Endothelial cell of umbilical vein (primary cell): ENCODE data around the gene RIBC2. TPM values are rescaled to one million over a fixed set of nuclear protein-coding genes. Genes with fewer than 3 reads are reported as not detected.
"Not testable (repeated sequence)": the region's sequence is repeated elsewhere in the genome, so short reads cannot be mapped to it uniquely, and the experiment has no call there.

Experiments used
- BruUV-seq: library from RNA; stranded (reverse); fragments of 400-500 nt; replicated peaks from 2 replicates; lab custom pipeline; 2021; lab: Mats Ljungman, UMichigan
- CTCF ChIA-PET: fragments of 300-600, 350-600 bp; sonication (Branson Sonifier 250); formaldehyde crosslinking; loops from one replicate; lab custom pipeline; 2021; ENCODE audit warnings: antibody characterized with exemption, inconsistent platforms; lab: Charles Lee
- POLR2A ChIA-PET: fragments of 300-600, 350-600 bp; sonication (Branson Sonifier 250); formaldehyde crosslinking; loops from one replicate; lab custom pipeline; 2021; ENCODE audit warnings: antibody characterized with exemption, inconsistent platforms; lab: Charles Lee
- DNase-seq: peaks from one replicate; pipeline ENCODE4 v3.0.0-alpha.2; 2011; ENCODE audit warnings: low read depth, low spot score
- FAIRE-seq: peaks from 2 replicates; lab custom pipeline; 2011; peaks lifted over from hg19 to GRCh38; lab: Jason Lieb, UNC
- H2AFZ ChIP-seq: 2 replicates; pipeline ENCODE4 v1.6.0; 2012; ENCODE audit warnings: low read depth, low read length, control low read depth, inconsistent platforms
- H3K27ac ChIP-seq: 2 replicates; pipeline ENCODE4 v1.5.1; 2011; ENCODE audit warnings: low read depth, mild to moderate bottlenecking, control low read depth, low read length, moderate library complexity; ENCODE audit not compliant: insufficient read depth
- H3K27me3 ChIP-seq, 2 experiments: 2 replicates each; pipeline versions ENCODE4 v1.6.0 to v1.6.1; 2011; ENCODE audit warnings: low read length in 2 of 2, mixed read lengths in 1 of 2; ENCODE audit not compliant: control insufficient read depth in 2 of 2, insufficient read depth in 2 of 2
- H3K36me3 ChIP-seq, 2 experiments: 2 replicates in 1 of 2; 3 replicates in 1 of 2; pipeline ENCODE4 v1.5.1; 2011; ENCODE audit warnings: low read length in 2 of 2, mild to moderate bottlenecking in 1 of 2, moderate library complexity in 1 of 2; ENCODE audit not compliant: control insufficient read depth in 2 of 2, insufficient read depth in 2 of 2; ENCODE audit errors: extremely low read depth in 1 of 2
- H3K4me1 ChIP-seq: 3 replicates; pipeline ENCODE4 v1.5.1; 2011; ENCODE audit warnings: mild to moderate bottlenecking, low read length; ENCODE audit not compliant: control insufficient read depth, insufficient read depth; ENCODE audit errors: extremely low read depth
- H3K4me2 ChIP-seq: 2 replicates; pipeline ENCODE4 v1.6.1; 2011; ENCODE audit warnings: low read length, control low read depth, mixed read lengths; ENCODE audit not compliant: insufficient read depth
- H3K4me3 ChIP-seq, 3 experiments: fragments of 200-600 bp in 1 of 3; sonication (generic), shearing (Covaris generic) in 1 of 3; replicated peaks in 1 of 3; 2 replicates each; pipeline ENCODE4 v1.5.1; 2011 to 2016; ENCODE audit warnings: control low read depth in 3 of 3, low read length in 3 of 3, mild to moderate bottlenecking in 2 of 3, inconsistent platforms in 1 of 3, low read depth in 1 of 3, moderate library complexity in 1 of 3; ENCODE audit not compliant: insufficient read depth in 1 of 3
- H3K79me2 ChIP-seq: 2 replicates; pipeline ENCODE4 v1.6.0; 2012; ENCODE audit warnings: low read length, inconsistent platforms; ENCODE audit not compliant: control insufficient read depth, insufficient read depth
- H3K9ac ChIP-seq: replicated peaks from 2 replicates; pipeline ENCODE3; 2011; ENCODE audit warnings: low read length, control low read depth; ENCODE audit not compliant: insufficient read depth; ENCODE audit errors: extremely low read depth
- H3K9me1 ChIP-seq: replicated peaks from 3 replicates; pipeline ENCODE4 v1.6.0; 2011; ENCODE audit warnings: mild to moderate bottlenecking, low read length; ENCODE audit not compliant: control insufficient read depth, insufficient read depth; ENCODE audit errors: extremely low read depth
- H3K9me3 ChIP-seq: replicated peaks from 2 replicates; pipeline ENCODE4 v1.5.1; 2012; ENCODE audit warnings: low read length, inconsistent platforms; ENCODE audit not compliant: control insufficient read depth, insufficient read depth
- H4K20me1 ChIP-seq: replicated peaks from 2 replicates; pipeline ENCODE3; 2011; ENCODE audit warnings: mild to moderate bottlenecking, low read length; ENCODE audit not compliant: control insufficient read depth, insufficient read depth; ENCODE audit errors: extremely low read depth
- FOS ChIP-seq: IDR thresholded peaks from 2 replicates; pipeline ENCODE4 v1.6.1; 2011; ENCODE audit warnings: mild to moderate bottlenecking, low read length, moderate library complexity, borderline replicate concordance; ENCODE audit not compliant: insufficient read depth
- GATA2 ChIP-seq: IDR thresholded peaks from 2 replicates; pipeline ENCODE4 v1.7.0; 2011; ENCODE audit warnings: low read depth, mild to moderate bottlenecking, moderate library complexity, mixed read lengths, low read length; ENCODE audit not compliant: insufficient read length, insufficient read depth
- JUN ChIP-seq: IDR thresholded peaks from 2 replicates; pipeline ENCODE4 v1.6.1; 2011; ENCODE audit warnings: borderline replicate concordance, low read depth; ENCODE audit not compliant: insufficient read length, insufficient read depth
- MYC ChIP-seq: IDR thresholded peaks from one replicate; pipeline ENCODE4 v1.6.1; 2011; ENCODE audit warnings: mild to moderate bottlenecking, low read depth, low read length
- POLR2A ChIP-seq: IDR thresholded peaks from 2 replicates; pipeline ENCODE4 v1.6.1; 2012; ENCODE audit warnings: low read depth, mild to moderate bottlenecking, control low read depth, low read length
- dilution Hi-C: fragments of 300-500 bp; cut with MboI; formaldehyde crosslinking; loops from one replicate; pipeline ENCODE4 v1.15.0; 2019; ENCODE audit warnings: low sequenced_read_pairs; ENCODE audit not compliant: extremely low pct_ligation_motif_present
- intact Hi-C: fragments of 100-400 bp; cut with micrococcal nuclease; formaldehyde crosslinking; loops from one replicate; pipeline ENCODE4 v1.10.0; 2022
- polyA plus RNA-seq, 4 experiments: library from polyadenylated mRNA; depleted of rRNA in 3 of 4; stranded (reverse) in 3 of 4; unstranded in 1 of 4; fragments of >200 nt; gene quantifications; 2 replicates each; pipeline versions ENCODE4 v1.2.1 to v1.2.3, GENCODE V29; 2011 to 2012; ENCODE audit warnings: missing spikeins in 1 of 4
- total RNA-seq: library from RNA; stranded (reverse); gene quantifications from 2 replicates; pipeline ENCODE4 v1.2.3, GENCODE V29; 2021
- TF ChIP-seq, protein P1 (sequence below): IDR thresholded peaks from 2 replicates; pipeline ENCODE4 v1.6.1; 2011; ENCODE audit not compliant: insufficient read depth, insufficient read length

Gene RIBC2
- total and polyA plus RNA-seq, 2 donors (not counting 3 experiments of a cell fraction or from before 2014, with no cell fraction given) = 1.2 to 5.7 TPM

DNA sequence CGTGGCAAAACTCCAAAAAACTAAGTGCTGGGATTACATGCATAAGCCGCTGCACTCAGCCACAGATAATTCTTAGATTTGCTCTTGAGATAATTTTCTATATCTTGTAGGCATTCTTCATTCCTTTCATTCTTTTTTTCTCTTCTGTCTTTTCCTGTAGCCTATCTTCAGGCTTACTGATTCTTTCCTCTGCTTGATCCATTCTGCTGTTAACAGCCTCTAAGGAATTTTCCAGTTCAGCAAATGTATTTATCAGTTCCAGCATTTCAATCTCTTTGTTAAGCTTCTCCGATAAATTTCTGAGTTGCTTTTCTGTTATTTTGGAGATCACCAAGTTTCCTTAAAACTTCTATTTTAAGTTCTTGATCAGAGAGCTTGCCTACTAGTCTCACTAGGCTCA, 46.8 kb upstream of the RIBC2 start:
- no peak for FAIRE-seq
- intact Hi-C loops = no loop called here
- POLR2A ChIA-PET = no interaction called here

DNA sequence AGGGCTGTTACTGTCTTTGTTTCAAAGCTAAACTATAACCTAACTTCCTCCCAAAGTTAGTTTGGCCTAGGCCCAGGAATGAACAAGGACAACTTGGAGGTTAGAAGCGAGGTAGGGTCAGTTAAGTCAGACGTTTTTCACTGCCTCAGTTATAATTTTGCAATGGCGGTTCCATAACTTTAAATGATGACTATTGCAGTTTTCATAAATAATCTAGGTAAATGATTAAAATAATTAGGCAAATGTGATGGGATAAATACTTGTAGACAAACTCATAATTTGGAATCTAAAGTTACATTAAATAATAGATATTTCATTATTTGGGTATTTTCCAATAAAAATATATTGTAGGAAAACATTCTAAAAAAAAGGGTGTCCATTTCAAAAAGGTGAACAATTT, 39.9 kb upstream of the RIBC2 start:
- FAIRE-seq, H2AFZ ChIP-seq, H3K9me3 ChIP-seq, POLR2A ChIA-PET, H4K20me1 ChIP-seq, H3K4me3 ChIP-seq, H3K4me1 ChIP-seq, intact Hi-C loops, H3K27ac ChIP-seq, BruUV-seq, DNase-seq, H3K36me3 ChIP-seq, H3K79me2 ChIP-seq, H3K4me2 ChIP-seq, H3K27me3 ChIP-seq, H3K9me1 ChIP-seq, H3K9ac ChIP-seq: not testable (repeated sequence)
- CTCF ChIA-PET = interaction anchor here (1.3 kb wide), 1 partner anchor 40 kb away, joined by 3 read pairs; the partner anchor contains the start of genes RIBC2 and SMC1B
- dilution Hi-C loops = loop anchor here (10.0 kb wide), 1 partner anchor 99 kb away; no protein-coding TSS in a partner anchor

More for the DNA sequence above, 46.8 kb upstream of the RIBC2 start:
- H4K20me1 ChIP-seq = no peaks in the 10 kb centered on the region
- dilution Hi-C loops = no loop called here
- no peak overlapping the region for H3K9ac ChIP-seq
- H3K27ac ChIP-seq = no peak overlapping the region
- DNase-seq = no peak
- TF ChIP-seq JUN (no peak), FOS (no peak), POLR2A (no peak), GATA2 (no peak), MYC (no peak)
- TF ChIP-seq, protein P1, sequence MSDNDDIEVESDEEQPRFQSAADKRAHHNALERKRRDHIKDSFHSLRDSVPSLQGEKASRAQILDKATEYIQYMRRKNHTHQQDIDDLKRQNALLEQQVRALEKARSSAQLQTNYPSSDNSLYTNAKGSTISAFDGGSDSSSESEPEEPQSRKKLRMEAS = no peak
- no peaks in the 10 kb centered on the region for H3K9me3 ChIP-seq
- H3K4me1 ChIP-seq = no peaks in the 10 kb centered on the region
- no peak overlapping the region for H3K4me2 ChIP-seq
- no peaks in the 10 kb centered on the region for H3K36me3 ChIP-seq
- no peaks in the 10 kb centered on the region for H3K9me1 ChIP-seq
- peaks cover 11 to 16% of the 10 kb centered on the region in 2 experiments for H3K27me3 ChIP-seq
- H3K79me2 ChIP-seq = no peaks in the 10 kb centered on the region
- CTCF ChIA-PET = interaction anchor here (1.5 kb wide), 1 partner anchor 10 kb away, joined by 3 read pairs; no protein-coding TSS in a partner anchor
- no peak overlapping the region for H3K4me3 ChIP-seq
- BruUV-seq = no TSS peak
- no peak overlapping the region for H2AFZ ChIP-seq
